MM.1S (cell line): ENCODE results near the gene ICAM3.

Experiments
- DNase-seq: peaks from one replicate; pipeline ENCODE4 v3.0.0-alpha.2; 2015
- H2AFZ ChIP-seq: fragments of 300-600 bp; sonication (generic); 2 replicates; pipeline ENCODE4 v1.6.0; 2016; ENCODE audit warnings: antibody characterized with exemption, low read length
- H3F3A ChIP-seq: fragments of 300-600 bp; sonication (generic); 2 replicates; pipeline ENCODE4 v1.6.1; 2016; ENCODE audit warnings: mild to moderate bottlenecking, antibody characterized with exemption, low read length, moderate library complexity, mixed read lengths; ENCODE audit not compliant: insufficient read depth
- H3K27ac ChIP-seq: fragments of 300-600 bp; sonication (generic); 2 replicates; pipeline ENCODE4 v1.5.1; 2016; ENCODE audit warnings: mild to moderate bottlenecking, low read length
- H3K27me3 ChIP-seq: fragments of 300-600 bp; sonication (generic); replicated peaks from 2 replicates; pipeline ENCODE4 v1.6.0; 2016; ENCODE audit warnings: low read length; ENCODE audit not compliant: insufficient read depth
- H3K36me3 ChIP-seq: fragments of 300-600 bp; sonication (generic); replicated peaks from 2 replicates; pipeline ENCODE4 v1.6.1; 2016; ENCODE audit warnings: mild to moderate bottlenecking, low read length, mixed read lengths; ENCODE audit not compliant: insufficient read depth
- H3K4me1 ChIP-seq: fragments of 300-600 bp; sonication (generic); 2 replicates; pipeline ENCODE4 v1.6.1; 2016; ENCODE audit warnings: low read length, mixed read lengths
- H3K4me2 ChIP-seq: fragments of 300-600 bp; sonication (generic); 2 replicates; pipeline ENCODE4 v1.6.0; 2016; ENCODE audit warnings: low read depth, low read length
- H3K4me3 ChIP-seq: fragments of 300-600 bp; sonication (generic); 2 replicates; pipeline ENCODE4 v1.5.1; 2016; ENCODE audit warnings: low read length, mixed read lengths
- H3K79me2 ChIP-seq: fragments of 300-600 bp; sonication (generic); 2 replicates; pipeline ENCODE4 v1.6.1; 2016; ENCODE audit warnings: mixed run types, low read length, mixed read lengths
- H3K9ac ChIP-seq: fragments of 300-600 bp; sonication (generic); 2 replicates; pipeline ENCODE4 v1.6.1; 2016; ENCODE audit warnings: low read length, mixed read lengths
- H3K9me2 ChIP-seq: fragments of 300-600 bp; sonication (generic); replicated peaks from 2 replicates; pipeline ENCODE4 v1.6.1; 2016; ENCODE audit warnings: mild to moderate bottlenecking, low read length, mixed read lengths; ENCODE audit not compliant: insufficient read depth
- H3K9me3 ChIP-seq: fragments of 300-600 bp; sonication (generic); replicated peaks from 2 replicates; pipeline ENCODE4 v1.6.1; 2016; ENCODE audit warnings: mild to moderate bottlenecking, low read length, mixed read lengths; ENCODE audit not compliant: insufficient read depth
- H4K20me1 ChIP-seq: fragments of 300-600 bp; sonication (generic); 2 replicates; pipeline ENCODE4 v1.6.1; 2016; ENCODE audit warnings: mild to moderate bottlenecking, low read length, moderate library complexity, mixed read lengths; ENCODE audit not compliant: insufficient read depth
- EZH2 ChIP-seq: fragments of 300-600 bp; sonication (generic); optimal IDR thresholded peaks from 2 replicates; pipeline ENCODE3; 2017; ENCODE audit warnings: low read depth, mild to moderate bottlenecking, antibody characterized with exemption, low read length, mixed read lengths
- EZH2phosphoT487 ChIP-seq: fragments of 300-600 bp; sonication (generic); IDR thresholded peaks from 2 replicates; pipeline ENCODE4 v1.6.1; 2018; ENCODE audit warnings: antibody characterized with exemption, low read length
- TF ChIP-seq, protein P1 (sequence below): fragments of 300-600 bp; sonication (generic); IDR thresholded peaks from 2 replicates; pipeline ENCODE4 v1.5.1; 2016; ENCODE audit warnings: antibody characterized with exemption, low read length, mixed read lengths

ICAM3 gene

DNA sequence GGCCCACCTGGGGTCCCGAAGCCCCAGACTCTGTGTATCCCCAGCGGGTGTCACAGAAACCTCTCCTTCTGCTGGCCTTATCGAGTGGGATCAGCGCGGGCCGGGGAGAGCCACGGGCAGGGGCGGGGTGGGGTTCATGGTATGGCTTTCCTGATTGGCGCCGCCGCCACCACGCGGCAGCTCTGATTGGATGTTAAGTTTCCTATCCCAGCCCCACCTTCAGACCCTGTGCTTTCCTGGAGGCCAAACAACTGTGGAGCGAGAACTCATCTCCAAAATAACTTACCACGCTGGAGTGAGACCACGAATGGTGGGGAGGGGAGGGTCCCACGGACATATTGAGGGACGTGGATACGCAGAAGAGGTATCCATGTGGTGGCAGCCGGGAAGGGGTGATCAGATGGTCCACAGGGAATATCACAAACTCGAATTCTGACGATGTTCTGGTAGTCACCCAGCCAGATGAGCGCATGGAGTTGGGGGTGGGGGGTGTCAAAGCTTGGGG is 50.7 kb downstream of the ICAM3 start:
- Histone ChIP-seq H3K4me1 (peaks cover 32% of the 10 kb centered on the region), H3K27me3 (peaks cover 29% of the 10 kb centered on the region), H3K9me2 (no peaks in the 10 kb centered on the region), H3K9ac (peak overlapping the region; percentile 9; the same call in 1 of the 2 replicates), H3K9me3 (no peaks in the 10 kb centered on the region), H3K4me3 (peak overlapping the region; percentile 55), H4K20me1 (no peaks in the 10 kb centered on the region), H3K4me2 (peak overlapping the region; percentile 92), H2AFZ (peak overlapping the region; percentile 78), H3K27ac (no peak overlapping the region), H3K36me3 (no peaks in the 10 kb centered on the region), H3K79me2 (no peaks in the 10 kb centered on the region), H3F3A (peaks cover 11% of the 10 kb centered on the region; the same call in 1 of the 2 replicates)
- DNase-seq = peak; percentile 55
- TF ChIP-seq EZH2phosphoT487 (no peak), EZH2 (no peak)
- TF ChIP-seq, protein P1, sequence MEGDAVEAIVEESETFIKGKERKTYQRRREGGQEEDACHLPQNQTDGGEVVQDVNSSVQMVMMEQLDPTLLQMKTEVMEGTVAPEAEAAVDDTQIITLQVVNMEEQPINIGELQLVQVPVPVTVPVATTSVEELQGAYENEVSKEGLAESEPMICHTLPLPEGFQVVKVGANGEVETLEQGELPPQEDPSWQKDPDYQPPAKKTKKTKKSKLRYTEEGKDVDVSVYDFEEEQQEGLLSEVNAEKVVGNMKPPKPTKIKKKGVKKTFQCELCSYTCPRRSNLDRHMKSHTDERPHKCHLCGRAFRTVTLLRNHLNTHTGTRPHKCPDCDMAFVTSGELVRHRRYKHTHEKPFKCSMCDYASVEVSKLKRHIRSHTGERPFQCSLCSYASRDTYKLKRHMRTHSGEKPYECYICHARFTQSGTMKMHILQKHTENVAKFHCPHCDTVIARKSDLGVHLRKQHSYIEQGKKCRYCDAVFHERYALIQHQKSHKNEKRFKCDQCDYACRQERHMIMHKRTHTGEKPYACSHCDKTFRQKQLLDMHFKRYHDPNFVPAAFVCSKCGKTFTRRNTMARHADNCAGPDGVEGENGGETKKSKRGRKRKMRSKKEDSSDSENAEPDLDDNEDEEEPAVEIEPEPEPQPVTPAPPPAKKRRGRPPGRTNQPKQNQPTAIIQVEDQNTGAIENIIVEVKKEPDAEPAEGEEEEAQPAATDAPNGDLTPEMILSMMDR = no peak

DNA sequence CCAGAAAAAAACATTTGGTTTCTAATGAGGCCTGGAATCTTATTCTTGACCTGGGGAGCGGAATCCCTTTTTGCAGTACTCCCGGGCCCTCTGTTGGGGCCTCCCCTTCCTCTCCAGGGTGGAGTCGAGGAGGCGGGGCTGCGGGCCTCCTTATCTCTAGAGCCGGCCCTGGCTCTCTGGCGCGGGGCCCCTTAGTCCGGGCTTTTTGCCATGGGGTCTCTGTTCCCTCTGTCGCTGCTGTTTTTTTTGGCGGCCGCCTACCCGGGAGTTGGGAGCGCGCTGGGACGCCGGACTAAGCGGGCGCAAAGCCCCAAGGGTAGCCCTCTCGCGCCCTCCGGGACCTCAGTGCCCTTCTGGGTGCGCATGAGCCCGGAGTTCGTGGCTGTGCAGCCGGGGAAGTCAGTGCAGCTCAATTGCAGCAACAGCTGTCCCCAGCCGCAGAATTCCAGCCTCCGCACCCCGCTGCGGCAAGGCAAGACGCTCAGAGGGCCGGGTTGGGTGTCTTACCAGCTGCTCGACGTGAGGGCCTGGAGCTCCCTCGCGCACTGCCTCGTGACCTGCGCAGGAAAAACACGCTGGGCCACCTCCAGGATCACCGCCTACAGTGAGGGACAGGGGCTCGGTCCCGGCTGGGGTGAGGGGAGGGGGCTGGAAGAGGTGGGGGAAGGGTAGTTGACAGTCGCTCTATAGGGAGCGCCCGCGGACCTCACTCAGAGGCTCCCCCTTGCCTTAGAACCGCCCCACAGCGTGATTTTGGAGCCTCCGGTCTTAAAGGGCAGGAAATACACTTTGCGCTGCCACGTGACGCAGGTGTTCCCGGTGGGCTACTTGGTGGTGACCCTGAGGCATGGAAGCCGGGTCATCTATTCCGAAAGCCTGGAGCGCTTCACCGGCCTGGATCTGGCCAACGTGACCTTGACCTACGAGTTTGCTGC is 52.4 kb downstream of the ICAM3 start, which contains the start of gene ICAM4:
Gene ICAM4 (plus strand): TSS at position 153 of the 935 bp plus-strand sequence. CDS start 58 bp downstream, at position 211.
- Histone ChIP-seq H3F3A (peaks cover 11% of the 10 kb centered on the region; the same call in 1 of the 2 replicates), H3K79me2 (no peaks in the 10 kb centered on the region), H3K36me3 (no peaks in the 10 kb centered on the region), H2AFZ (peak within 1 kb of the TSS; percentile 44), H3K9me2 (no peaks in the 10 kb centered on the region), H3K9ac (no peak within 1 kb of the TSS), H3K4me1 (peaks cover 32% of the 10 kb centered on the region), H3K4me3 (peak within 1 kb of the TSS; percentile 30), H3K27me3 (peaks cover 28% of the 10 kb centered on the region), H4K20me1 (no peaks in the 10 kb centered on the region), H3K27ac (no peak within 1 kb of the TSS), H3K4me2 (peak within 1 kb of the TSS; percentile 69), H3K9me3 (no peaks in the 10 kb centered on the region)
- no peak for DNase-seq
- TF ChIP-seq EZH2phosphoT487 (no peak), EZH2 (no peak)
- TF ChIP-seq, protein P1 = no peak

GRCh38 chr19:10285393-10285792 is 54.0 kb downstream of the ICAM3 start:
- Histone ChIP-seq H3K27ac (no peak overlapping the region), H3K36me3 (no peaks in the 10 kb centered on the region)

More at GRCh38 chr19:10285393-10285792, 54.0 kb downstream of the ICAM3 start:
- peaks cover 18% of the 10 kb centered on the region for H3K4me1 ChIP-seq
- H3K4me3 ChIP-seq = no peak overlapping the region
- H3K9me2 ChIP-seq = no peaks in the 10 kb centered on the region
- H3K27me3 ChIP-seq = peaks cover 12% of the 10 kb centered on the region
- no peak overlapping the region for H2AFZ ChIP-seq
- no peak overlapping the region for H3K9ac ChIP-seq
- no peak for TF ChIP-seq EZH2
- no peak for TF ChIP-seq EZH2phosphoT487
- TF ChIP-seq, protein P1 = no peak
- no peak for DNase-seq
- H3F3A ChIP-seq = peaks cover 5% of the 10 kb centered on the region
- no peaks in the 10 kb centered on the region for H4K20me1 ChIP-seq
- H3K4me2 ChIP-seq = no peak overlapping the region
- no peaks in the 10 kb centered on the region for H3K9me3 ChIP-seq
- H3K79me2 ChIP-seq = no peaks in the 10 kb centered on the region
